ENCODE data around the gene PRR23E.

- TF ChIP-seq, protein P1, sequence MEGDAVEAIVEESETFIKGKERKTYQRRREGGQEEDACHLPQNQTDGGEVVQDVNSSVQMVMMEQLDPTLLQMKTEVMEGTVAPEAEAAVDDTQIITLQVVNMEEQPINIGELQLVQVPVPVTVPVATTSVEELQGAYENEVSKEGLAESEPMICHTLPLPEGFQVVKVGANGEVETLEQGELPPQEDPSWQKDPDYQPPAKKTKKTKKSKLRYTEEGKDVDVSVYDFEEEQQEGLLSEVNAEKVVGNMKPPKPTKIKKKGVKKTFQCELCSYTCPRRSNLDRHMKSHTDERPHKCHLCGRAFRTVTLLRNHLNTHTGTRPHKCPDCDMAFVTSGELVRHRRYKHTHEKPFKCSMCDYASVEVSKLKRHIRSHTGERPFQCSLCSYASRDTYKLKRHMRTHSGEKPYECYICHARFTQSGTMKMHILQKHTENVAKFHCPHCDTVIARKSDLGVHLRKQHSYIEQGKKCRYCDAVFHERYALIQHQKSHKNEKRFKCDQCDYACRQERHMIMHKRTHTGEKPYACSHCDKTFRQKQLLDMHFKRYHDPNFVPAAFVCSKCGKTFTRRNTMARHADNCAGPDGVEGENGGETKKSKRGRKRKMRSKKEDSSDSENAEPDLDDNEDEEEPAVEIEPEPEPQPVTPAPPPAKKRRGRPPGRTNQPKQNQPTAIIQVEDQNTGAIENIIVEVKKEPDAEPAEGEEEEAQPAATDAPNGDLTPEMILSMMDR (IDR thresholded peaks at IDR 0.05), result no peak
- TF ChIP-seq POLR2A (IDR thresholded peaks at IDR 0.05), result no peak
- TF ChIP-seq POLR2AphosphoS5 (IDR thresholded peaks at IDR 0.05), result no peak
These were observed 19.3 kb downstream of the PRR23E start for GRCh38 chr3:127212231-127212630.
